Hematopoietic multipotent progenitor cell treated with erythropoietin and hydrocortisone succinate and interleukin-3 and kit ligand, for 15 days (in vitro differentiated cells): ENCODE data around the gene BTBD7.

Experiments
- DNase-seq: peaks from one replicate; pipeline ENCODE4 v3.0.0-alpha.2; 2015; ENCODE audit warnings: low spot score

The BTBD7 gene

DNA sequence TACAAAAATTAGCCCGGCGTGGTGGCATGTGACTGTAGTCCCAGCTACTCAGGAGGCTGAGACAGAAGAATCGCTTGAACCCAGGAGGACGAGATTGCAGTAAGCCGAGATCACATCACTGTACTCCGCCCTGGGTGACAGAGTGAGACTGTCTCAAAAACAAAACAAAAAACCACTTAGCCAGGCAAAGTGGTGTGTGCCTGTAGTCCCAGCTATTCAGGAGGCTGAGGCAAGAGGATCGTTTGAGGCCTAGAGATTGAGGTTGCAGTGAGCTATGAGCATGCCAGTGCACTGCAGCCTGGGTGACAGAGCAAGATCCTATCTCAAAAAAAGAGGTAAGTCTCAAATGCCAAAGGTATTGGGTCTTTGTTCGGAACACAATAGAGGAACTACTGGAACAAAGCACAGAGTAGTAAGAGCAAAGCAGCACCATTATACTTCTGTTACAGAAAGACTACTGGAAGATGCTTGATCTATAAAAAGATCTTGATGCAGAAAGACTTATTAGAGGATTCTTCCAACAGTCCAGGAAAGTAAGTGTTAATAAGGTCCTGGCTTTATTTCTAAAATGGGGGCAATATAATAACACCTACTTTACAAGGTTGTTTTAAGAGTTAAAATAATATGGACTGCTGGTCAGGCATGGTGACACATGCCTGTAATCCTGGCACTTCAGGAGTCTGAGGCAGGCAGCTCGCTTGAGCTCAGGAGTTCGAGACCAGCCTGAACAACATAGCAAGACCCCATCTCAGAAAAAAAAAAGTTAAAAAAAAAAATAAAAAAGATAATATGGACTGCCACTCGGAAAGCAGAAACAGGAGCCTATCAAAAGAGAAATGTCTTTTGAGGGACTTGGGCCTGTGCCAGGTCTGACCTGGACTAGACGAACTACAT, 29.9 kb downstream of the BTBD7 start:
- no peak for DNase-seq

DNA sequence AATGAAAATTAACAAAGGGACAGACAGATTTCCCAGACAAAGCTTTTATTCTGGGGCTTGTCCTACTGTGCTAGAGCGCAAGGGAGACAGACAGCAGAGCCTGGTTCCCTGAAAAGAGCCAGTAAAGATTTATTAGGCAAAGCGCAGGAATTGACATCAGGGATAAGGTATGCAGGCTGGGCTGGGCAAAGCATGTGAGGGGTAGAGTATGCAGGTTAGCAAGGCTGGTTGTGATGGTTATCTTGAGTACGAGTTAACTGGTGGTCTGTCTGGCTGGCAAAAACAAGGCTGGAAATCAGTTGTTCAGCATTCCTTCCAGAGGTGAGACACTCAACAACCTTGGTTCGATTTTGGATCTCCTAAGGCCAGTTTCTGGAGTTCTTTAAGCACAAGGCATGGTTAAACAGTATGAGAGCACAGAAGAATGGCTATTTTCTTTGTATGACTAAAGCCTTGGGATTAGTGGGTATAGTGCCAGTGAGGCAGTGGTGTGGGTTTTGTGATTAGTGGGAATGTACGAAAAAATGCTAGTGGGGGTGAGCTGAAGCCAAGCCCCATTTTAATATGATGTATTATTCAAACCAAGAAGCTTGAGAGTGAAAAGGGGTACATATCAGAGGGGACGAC, 30.9 kb downstream of the BTBD7 start:
- DNase-seq = no peak

DNA sequence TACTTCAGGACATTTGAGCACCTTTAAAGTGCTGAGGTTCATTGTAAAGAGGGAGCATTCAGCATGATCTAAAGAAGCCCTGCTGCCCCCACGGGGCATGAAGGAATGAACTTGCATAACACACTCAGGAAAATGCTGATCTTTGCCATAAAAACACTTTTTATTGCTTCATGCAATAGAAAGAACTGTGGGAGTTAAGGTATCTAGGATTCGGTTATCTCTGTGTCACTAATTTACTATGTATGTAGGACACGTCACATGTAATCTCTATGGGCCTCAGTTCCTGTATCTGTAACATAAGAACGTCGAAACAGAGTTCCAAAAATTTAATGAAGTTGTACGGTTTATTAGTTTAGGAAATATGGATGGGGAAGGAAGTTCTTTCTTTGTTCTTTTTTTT, 33.0 kb downstream of the BTBD7 start:
- no peak for DNase-seq

DNA sequence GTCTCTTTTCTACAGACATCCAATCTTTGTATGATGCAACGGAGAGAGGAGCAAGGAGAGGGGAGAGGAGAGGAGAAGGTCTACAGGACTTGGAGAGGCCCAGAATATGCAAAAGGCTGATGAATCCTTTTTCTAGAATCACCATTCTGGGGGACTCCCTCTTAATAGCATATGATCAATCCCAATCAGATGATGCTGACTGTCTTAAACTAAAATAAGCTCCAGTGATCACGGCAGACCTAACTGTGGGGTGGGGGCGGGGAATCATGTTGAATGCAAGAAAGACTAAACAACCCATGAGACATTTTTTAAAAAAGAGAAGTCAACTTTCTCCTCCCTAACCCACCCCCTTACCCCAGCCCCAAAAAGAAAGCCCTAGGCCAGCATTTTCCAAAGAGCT, 33.4 kb downstream of the BTBD7 start:
- DNase-seq = no peak

DNA sequence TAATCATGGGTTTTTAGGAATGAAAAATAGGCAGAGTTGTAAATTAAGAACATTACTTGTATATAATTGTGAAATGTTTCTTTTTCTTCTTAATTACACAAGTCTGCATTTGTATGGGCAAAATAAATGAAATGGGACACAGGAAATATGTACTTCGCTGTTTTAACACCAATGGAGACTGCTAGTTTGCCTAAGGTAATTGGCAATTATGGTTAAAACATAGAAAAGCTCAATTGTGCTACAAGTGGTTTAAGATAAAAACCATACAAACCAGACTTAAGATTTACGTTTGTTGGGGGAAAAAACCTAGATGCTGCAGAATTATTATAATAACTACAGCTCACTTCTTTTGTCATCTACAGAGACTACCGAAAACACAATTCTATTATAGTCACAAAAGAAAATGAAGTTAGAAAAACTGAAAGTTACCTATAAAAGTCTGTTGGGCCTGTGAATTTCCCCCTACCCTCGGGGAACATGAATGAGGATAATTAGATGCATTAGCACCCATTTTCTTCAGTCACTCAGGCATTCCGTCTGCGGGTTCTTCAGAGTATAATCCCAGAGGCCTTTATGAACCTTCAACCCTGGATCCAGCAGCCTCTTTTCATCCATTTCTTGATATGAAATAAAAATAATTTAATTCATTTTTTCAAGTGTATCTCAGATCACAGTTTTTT, 37.2 kb downstream of the BTBD7 start:
- DNase-seq = no peak

DNA sequence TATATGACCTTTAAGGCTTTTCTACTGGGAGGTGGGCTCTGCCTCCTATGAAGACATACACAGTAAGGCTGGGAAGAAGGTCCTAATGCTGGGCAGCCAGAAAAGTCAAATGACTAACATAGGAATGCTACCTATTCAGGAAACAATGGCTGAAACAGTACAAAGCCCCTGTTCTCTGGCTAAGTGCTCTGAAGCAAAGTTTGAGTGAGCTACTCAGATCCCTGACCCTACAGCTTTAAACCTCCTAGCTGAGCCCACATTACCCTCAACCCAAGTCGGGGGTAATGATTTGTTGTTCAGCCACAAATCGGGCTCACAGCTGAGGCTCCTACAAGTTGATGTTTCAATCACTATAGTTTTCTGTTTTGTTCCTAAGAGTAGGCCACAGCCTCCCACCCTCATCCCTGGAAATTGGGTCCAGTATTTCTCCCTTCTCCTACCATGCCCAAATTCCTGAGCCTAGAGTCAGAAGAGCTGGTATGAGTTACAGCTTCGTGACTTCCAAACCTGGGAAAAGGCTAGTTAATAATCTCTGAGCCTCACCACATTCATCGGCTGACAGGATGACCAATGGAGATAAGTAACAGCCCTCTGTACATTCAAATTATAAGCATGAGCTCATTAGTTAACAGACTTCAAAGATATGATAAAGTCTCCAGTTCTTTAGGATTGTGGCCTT, 46.5 kb downstream of the BTBD7 start:
- DNase-seq = no peak

DNA sequence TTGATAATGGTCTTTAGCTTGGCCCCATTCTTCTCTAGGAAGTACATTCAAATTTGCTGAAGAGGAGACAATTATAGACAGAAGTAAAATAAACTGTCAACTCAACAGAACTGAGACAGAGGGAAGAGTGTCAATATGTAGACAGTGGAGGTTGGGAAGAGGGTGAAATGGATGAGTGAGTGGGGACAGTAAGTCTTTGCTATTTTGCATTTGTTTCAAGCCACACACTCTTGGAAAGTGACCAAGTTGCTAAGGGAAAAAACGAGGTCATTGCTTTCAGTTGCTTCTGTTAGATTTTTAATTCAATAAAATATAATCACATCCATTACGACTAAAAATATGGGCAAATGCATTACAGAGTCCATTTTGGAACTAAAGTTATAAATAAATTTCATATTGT, 47.8 kb downstream of the BTBD7 start:
- DNase-seq = no peak

DNA sequence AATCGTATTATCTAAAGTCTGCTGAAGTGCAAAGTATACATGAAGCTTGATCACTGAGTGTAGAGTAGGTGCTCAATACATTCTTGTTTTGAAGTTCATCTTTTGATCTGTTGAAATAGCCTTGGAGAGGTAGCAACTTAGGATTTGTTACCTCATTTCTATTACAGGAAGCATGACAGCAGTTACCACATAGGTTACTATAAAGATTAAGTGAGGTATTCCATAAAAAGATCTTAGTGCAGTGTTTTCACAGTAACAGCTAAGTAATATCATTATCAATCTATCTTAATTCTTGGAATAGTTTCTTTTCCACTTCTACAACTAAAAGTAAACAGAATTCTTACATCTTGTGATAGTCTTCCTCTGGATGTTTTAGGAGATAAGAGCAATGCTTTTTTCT, 50.9 kb downstream of the BTBD7 start:
- no peak for DNase-seq

DNA sequence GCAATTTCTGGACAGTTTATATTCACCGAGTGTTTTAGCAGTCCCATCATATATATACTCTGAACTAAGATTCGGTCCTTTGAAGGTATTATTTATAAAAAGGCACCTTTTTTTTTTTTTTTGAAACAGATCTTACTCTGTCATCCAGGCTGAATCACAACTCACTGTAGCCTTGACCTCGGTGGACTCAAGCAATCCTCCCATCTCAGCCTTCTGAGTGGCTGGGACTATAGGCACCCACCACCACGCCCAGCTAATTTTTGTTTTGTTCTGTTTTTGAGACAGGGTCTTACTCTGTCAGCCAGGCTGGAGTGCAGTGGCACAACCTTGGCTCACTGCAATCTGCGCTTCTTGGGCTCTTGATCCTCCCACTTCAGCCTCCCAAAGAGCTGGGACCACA, 52.1 kb downstream of the BTBD7 start:
- no peak for DNase-seq

DNA sequence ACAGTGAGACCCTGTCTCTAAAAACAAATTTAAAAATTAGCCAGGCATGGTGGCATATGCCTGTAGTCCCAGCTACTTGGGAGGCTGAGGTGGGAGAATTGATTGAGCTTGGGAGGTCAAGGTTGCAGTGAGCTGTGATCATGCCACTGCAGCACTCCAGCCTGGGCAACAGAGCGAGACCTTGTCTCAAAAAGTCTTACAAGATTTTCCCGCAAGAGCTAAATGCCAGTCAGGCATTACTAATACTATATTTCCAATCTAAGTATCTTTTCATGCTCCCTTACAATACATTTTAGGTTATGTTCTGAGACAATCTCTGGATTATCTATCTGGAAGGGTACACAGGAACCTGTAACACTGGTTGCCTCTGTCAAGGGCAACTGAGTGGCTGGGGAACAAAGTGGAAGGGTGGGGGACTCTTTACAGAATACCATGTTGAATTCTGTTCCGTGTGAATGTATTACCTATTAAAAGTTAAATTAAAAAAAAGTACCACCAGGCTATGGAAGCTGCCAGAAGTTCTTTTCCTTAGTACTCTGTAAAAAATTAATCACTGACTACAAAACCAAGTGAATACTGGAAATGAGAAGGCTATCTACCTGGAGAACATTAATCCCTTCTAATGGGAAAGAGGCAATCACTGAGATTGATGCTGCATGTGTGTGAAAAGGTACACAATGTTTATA, 56.7 kb downstream of the BTBD7 start:
- no peak for DNase-seq

DNA sequence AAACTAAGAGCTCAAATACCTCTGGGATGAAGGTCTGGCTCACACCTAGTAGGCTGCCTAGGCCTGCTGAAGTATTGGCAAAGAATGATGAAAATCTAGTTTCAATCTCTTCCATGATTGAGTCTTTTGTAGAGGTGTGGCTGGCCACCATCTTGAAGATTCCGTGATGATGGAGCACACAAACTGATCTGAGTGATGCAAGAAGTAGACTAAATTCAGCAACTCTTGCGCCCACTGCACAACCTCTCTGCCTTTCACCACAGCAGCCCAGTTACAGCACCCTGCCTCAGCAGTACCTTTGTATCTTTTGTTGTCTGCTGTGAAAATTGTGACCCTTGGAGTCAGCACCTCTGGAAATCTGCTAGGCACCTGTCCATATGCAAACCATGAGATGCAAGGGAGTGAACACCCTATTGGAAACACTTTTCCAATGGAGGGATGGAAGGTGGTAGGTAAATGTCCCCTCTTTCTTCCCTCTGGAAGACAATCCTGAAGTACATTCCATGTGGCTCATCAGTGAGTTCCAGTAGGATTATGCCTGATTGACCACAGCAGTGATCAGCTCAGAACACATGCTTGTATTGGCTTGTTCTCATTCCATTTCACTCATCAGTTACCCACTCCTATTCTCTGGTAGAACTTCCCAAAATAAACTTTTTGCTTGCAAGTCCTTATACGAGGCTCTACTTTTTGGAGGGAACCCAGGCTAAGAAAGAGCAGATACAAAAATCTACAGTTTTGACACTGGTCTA, 58.6 kb downstream of the BTBD7 start:
- no peak for DNase-seq

DNA sequence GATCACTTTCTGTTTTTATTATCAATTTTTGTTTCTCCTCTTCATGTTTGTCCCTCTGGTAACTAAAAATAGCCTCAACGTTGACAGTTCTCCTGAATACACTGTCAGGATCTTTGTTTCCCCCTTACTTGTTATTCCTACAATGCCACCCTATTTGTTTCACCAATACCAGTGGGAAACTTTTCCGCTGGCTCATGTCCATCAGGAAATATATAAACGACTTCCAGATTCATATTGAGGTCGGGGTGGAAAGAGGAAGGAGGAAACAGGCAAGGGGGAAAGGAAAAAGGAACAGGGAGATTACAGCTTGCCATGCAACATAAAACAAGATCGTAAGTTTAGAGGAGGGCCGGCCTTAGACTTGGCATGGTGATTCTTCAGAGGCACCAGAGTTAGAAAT, 61.7 kb downstream of the BTBD7 start:
- no peak for DNase-seq

DNA sequence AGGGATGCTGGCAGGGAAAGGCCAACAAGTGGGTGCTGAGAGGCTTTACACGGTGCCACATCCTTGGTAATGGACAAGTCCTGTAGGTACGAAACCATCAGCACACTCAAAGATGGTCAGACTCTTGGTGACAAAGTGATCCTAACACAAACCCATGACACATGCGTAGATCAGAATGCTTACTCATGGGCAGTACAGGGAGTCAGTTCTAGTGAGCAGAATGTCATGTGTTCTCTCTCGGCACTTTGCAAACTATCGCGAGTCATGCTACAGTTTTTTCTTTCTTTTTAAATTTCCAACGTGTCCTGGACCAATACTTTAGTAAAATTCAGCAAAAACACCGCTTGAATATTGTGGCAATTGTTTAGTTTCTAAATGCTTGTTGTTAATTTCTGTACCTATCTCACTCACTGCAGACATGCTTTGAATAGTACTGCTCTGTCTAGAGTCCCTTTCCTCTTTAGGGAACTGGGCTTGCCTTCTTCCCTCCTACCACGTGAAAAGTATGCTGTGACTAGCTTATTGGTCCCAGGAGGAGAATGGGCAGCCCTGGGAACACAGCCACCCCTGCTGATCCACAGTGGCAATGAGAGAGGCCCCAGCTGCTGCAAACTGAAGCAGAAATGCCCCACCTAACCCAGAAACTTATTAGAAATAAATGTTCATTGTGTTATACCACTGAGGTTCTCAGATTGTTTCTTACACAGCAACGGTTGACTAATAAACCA, 63.3 kb downstream of the BTBD7 start:
- DNase-seq = peak; percentile 14

DNA sequence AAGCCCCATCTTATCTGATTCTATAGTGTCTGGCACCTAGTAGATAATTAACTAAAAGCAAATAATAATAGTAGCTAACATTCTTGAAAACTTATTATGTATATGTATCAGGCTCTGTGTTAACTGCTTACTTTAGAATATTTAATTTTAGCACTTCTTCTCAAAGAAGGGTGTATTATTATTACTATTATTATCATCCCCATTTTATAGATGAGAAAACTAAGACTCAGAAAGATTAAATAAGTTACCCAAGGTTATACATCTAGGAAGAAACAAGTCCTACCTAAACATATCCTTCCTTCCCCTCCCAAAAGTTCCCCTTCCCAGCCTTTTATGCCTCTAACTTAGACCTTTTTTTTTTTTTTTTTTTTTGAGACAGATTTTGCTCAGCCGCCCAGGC, 64.4 kb downstream of the BTBD7 start:
- DNase-seq = no peak

DNA sequence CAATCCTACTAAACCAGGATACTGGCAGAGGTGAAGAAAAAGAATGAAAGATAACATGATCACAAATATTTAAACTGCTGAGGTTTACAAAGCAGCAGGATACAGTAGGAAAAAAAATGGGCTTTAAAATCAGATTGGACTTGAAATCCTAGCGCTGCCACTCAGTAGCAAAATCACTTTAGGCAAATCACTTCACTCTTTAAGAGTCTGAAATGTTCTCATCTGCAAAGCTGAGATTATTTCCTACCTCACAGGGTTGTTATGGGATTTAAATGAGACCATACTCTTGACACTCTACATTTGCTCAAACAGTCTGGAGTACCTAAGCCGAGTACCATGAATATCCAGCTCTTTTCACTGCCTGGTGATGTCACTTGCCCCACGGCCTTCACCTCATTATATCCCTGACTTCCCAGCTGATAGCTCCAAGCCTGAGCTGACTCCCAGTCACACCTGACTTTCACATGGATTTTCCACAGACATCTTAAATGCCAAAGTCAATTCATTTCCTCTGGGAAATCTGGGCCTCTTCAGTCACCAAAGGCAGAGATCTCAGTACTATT, 65.6 kb downstream of the BTBD7 start:
- no peak for DNase-seq

DNA sequence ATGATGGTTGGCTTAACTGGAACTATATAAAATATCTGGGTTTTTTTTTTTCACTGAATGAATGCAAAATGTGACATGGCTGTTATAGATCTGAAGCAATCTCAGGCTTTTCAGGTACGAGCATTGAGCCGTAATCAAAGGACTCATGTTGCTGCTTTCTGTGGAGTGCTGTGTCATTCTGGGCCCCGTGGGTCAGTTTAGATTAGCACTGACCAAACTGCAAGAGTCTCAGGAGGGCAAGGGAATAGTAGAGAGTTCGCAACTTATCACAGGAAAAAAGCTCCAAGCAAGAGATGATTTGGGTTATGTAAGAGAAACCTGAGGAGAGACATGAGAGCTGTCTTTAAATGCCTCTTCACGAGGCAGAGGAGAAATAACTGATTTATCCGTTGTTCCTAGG, 66.7 kb downstream of the BTBD7 start:
- no peak for DNase-seq

DNA sequence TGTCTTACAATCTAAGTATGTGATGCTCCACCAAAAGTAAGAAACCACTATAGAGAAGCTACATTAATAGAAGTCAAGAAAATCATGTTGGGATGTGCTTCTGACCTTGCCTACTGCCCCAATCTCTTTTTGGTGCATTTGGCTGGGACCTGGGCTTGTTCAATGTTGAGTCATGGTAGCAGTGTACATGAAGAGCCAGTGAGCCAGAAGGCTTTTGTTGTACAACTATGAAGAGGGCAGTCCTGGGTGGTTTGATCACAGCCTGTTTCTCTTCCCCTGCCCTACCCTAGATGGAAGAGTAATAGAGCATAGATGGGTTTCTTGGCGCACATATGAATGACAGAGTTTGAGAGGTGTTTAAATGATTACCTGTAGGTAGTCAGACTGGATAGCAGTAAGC, 69.4 kb downstream of the BTBD7 start:
- DNase-seq = no peak

DNA sequence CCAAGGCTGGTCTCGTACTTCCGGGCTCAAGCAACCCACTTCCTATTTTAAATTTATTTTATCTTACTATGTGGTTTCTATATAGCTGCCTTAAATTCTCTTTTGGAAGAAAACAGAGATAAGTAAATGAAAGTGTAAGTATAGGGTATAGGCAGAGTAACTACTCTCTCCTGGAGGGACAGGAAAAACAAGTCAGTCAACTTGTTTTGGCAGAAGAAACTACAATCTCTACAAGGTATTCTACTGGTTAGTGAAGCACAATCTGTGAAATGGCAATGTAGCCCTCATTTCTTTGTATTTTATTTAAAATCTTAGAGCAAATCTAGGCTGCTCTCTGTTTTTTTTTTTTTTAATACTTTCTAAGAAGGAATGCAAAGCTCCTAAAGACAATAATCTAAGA, 70.4 kb downstream of the BTBD7 start:
- DNase-seq = no peak

DNA sequence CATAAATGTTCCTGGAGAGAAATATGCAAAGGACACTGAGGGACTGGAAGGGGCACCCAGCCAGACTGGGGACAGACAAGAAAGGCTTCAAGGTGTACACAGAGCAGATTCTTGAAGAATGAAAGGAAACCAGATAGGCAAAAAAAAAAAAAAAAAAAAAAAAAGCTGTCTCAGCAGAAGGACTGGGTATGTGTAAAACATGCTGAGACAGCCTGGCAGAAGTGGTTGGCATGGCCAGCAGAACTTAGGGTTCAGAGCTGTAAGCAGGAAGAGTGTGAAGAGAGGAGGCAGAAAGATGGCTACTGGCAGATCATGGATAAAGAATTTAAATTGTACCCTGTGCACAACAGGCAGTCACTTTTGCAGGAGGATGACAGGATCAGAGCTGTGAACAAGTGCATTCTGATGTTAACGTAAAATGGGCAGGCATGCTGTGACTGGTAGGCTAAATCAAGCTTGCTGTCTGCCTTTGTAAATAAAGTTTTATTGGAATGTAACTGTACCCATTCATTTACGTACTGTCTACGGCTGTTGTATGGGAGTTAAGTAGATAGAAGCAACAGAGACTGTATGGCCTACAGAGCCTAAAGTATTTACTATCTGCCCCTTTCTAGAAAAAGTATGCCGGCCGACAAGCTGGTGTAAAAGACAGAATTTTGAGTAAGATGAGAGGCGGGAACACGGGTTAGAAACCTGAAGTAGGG, 83.6 kb downstream of the BTBD7 start:
- no peak for DNase-seq

DNA sequence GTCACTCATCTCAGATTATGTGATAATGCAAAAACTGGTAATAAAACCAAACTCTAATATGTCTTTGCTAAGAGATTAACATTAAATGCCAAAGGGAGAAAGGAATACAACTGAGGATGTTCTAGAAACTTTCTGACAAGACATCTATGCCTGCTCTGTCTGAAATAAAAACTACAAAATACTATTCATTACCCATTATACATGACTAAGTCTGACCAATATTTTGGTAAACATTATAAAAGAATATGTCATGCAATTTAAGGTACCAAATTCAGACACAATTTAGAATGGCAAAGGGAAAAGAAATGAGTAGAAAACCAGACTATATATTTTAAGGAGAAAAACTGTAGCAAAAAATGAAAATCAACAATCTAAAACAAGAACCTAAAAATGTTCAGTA, 86.3 kb downstream of the BTBD7 start:
- no peak for DNase-seq
